Natural killer cell (primary cell): ENCODE data around the gene CHCHD1. TPM values are rescaled to one million over a fixed set of nuclear protein-coding genes. Genes with fewer than 3 reads are reported as not detected.
"Not testable (repeated sequence)": the region's sequence is repeated elsewhere in the genome, so short reads cannot be mapped to it uniquely, and the experiment has no call there.

Experiments used
- ATAC-seq, 3 donors: fragments of 150-1000 bp in 2 of 3; fragments of 200-7000 bp in 1 of 3; cut with Tn5 transposase; 1 replicate in 1 of 3; 2 replicates in 2 of 3; pipeline ENCODE4 v1.10.0; 2021; ENCODE audit warnings: mild to moderate bottlenecking in 2 of 3, moderate library complexity in 2 of 3
- DNase-seq, 2 donors: peaks; one replicate each; pipeline versions ENCODE4 v3.0.0 to v3.0.0-alpha.2; 2013 to 2021; ENCODE audit warnings: mixed read lengths in 1 of 2
- H3K27ac ChIP-seq: one replicate; pipeline ENCODE4 v1.5.1; 2013; ENCODE audit warnings: mild to moderate bottlenecking, low read length
- H3K27me3 ChIP-seq: one replicate; pipeline ENCODE4 v1.6.1; 2013; ENCODE audit warnings: low read length; ENCODE audit not compliant: control insufficient read depth, insufficient read depth
- H3K36me3 ChIP-seq: one replicate; pipeline ENCODE4 v1.6.1; 2013; ENCODE audit warnings: low read length; ENCODE audit not compliant: control insufficient read depth, insufficient read depth
- H3K4me1 ChIP-seq: one replicate; pipeline ENCODE4 v1.6.1; 2013; ENCODE audit warnings: low read length; ENCODE audit not compliant: control insufficient read depth, insufficient read depth
- H3K4me3 ChIP-seq: one replicate; pipeline ENCODE4 v1.5.1; 2013; ENCODE audit warnings: low read length
- H3K9me3 ChIP-seq: one replicate; pipeline ENCODE4 v1.6.1; 2013; ENCODE audit warnings: low read length; ENCODE audit not compliant: control insufficient read depth, insufficient read depth
- H3K27ac Mint-ChIP-seq, 2 donors: one replicate each; pipeline ENCODE4 v1.8.0; 2022; ENCODE audit warnings: mild to moderate bottlenecking in 2 of 2, mixed read lengths in 2 of 2, moderate library complexity in 1 of 2
- H3K27me3 Mint-ChIP-seq, 2 donors: one replicate each; pipeline ENCODE4 v1.8.0; 2022; ENCODE audit warnings: low read depth in 2 of 2, mixed read lengths in 2 of 2
- H3K36me3 Mint-ChIP-seq: one replicate; pipeline ENCODE4 v1.8.0; 2022; ENCODE audit warnings: mixed read lengths
- H3K4me1 Mint-ChIP-seq, 2 donors: one replicate each; pipeline ENCODE4 v1.8.0; 2022; ENCODE audit warnings: mixed read lengths in 2 of 2
- H3K4me3 Mint-ChIP-seq: one replicate; pipeline ENCODE4 v1.8.0; 2022; ENCODE audit warnings: mild to moderate bottlenecking, moderate library complexity, mixed read lengths
- H3K9me3 Mint-ChIP-seq, 2 donors: one replicate each; pipeline ENCODE4 v1.8.0; 2022; ENCODE audit warnings: mixed read lengths in 2 of 2
- whole genome bisulfite sequencing: methylation state at CpG from one replicate; pipeline ENCODE4 v1.1.7; 2013; ENCODE audit warnings: missing lambda C conversion rate; ENCODE audit not compliant: insufficient coverage; 5-methylcytosine and 5-hydroxymethylcytosine counted together
- intact Hi-C: fragments of 100-400 bp; cut with micrococcal nuclease; formaldehyde crosslinking; loops from one replicate; pipeline ENCODE4 v1.14.2; 2022
- total RNA-seq, 4 donors: library from RNA; stranded (reverse); fragments of 120-200 nt in 1 of 4; gene quantifications; one replicate each; pipeline versions ENCODE4 v1.2.3 to v1.2.4, GENCODE V29; 2013 to 2022
- TF ChIP-seq, protein P1 (sequence below): fragments of 200-600 bp; IDR thresholded peaks from one replicate; pipeline ENCODE4 v1.8.0; 2022; ENCODE audit warnings: antibody characterized with exemption

Gene CHCHD1
- total RNA-seq, 3 donors from 2014 or later (not counting 1 experiment from before 2014, with no cell fraction given), result 5.2 to 7.0 (median 5.9) TPM

DNA sequence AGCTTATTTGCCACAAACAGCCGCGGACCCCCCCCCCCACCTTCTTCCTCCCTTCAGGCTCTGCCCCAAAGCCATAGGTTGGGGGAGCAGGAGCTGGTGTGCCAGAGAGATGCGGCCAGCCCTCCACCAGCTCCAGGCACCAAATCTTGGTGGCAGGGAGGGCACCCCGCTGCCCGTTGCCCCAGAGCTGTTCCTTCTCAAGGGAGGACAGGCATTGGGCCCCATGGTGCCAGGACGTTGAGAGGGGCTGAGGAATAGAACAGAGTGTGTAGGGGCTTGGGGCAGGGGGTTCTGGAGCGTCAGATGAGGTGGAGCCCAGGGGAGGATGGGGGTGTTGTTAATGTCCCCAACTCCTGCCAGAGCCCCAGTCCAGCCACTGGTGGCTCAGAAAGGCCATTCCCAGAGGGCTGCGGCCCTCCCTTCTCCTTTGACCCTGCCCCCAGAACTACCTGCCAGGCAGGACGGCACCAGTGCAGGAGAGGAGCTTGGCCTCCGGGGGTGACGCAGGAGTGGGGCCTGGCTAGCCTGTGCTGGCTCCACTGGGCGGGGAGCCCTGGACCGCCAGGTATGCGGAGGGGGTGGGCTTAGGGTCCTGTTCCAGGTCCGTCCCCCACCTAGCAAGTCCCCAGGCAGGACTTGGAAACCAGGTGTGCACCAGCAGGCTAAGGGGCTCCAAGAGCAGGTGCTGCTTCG lies 47.7 kb upstream of the CHCHD1 start:
- peaks cover 13% of the 10 kb centered on the region for H3K36me3 ChIP-seq
- peaks cover 14% of the 10 kb centered on the region for H3K4me1 ChIP-seq
- no peaks in the 10 kb centered on the region for H3K9me3 ChIP-seq
- no peak for DNase-seq
- Mint-ChIP-seq H3K4me3 (no peak overlapping the region), H3K27ac (no peak overlapping the region), H3K9me3 (no peaks in the 10 kb centered on the region), H3K4me1 (peaks cover 12 to 22% of the 10 kb centered on the region in 2 donors), H3K27me3 (no peaks in the 10 kb centered on the region), H3K36me3 (no peaks in the 10 kb centered on the region)
- H3K27me3 ChIP-seq, result no peaks in the 10 kb centered on the region
- ATAC-seq, result no peak
- TF ChIP-seq, protein P1, sequence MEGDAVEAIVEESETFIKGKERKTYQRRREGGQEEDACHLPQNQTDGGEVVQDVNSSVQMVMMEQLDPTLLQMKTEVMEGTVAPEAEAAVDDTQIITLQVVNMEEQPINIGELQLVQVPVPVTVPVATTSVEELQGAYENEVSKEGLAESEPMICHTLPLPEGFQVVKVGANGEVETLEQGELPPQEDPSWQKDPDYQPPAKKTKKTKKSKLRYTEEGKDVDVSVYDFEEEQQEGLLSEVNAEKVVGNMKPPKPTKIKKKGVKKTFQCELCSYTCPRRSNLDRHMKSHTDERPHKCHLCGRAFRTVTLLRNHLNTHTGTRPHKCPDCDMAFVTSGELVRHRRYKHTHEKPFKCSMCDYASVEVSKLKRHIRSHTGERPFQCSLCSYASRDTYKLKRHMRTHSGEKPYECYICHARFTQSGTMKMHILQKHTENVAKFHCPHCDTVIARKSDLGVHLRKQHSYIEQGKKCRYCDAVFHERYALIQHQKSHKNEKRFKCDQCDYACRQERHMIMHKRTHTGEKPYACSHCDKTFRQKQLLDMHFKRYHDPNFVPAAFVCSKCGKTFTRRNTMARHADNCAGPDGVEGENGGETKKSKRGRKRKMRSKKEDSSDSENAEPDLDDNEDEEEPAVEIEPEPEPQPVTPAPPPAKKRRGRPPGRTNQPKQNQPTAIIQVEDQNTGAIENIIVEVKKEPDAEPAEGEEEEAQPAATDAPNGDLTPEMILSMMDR, result no peak
- no peak overlapping the region for H3K4me3 ChIP-seq
- H3K27ac ChIP-seq, result no peak overlapping the region
- 97% methylated on average over 14 of the region's 16 CpGs for WGBS
- intact Hi-C loops, result no loop called here

DNA sequence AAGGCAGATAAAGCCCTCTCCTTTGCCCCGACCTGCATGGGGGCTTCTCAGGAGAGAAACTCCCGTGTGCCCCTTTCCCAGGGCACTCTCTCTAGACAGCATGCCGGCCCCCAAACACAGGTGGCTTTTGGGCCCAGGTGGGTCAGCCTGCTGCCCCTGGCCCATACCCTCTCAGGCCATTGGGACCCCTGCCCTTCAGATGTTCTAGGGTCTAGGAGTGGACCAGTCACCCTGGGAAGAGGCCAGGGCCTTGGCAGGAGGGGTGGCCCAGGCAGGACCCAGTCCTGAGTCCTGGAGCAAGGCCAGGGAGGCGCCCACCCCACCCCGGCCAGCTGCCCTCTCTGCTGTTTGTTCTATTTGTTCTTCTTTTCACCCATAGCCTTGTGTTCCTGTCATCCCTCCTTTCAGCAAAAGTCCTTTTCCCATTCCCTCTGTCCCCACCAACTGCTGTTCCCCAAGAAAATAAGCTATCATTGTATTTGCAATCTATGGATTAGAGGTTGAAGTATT lies 47.0 kb upstream of the CHCHD1 start:
- peak overlapping the region in 1 of 2 donors; percentile 74 for H3K27ac Mint-ChIP-seq
- Histone ChIP-seq H3K4me1 (peaks cover 14% of the 10 kb centered on the region), H3K9me3 (no peaks in the 10 kb centered on the region), H3K27ac (no peak overlapping the region), H3K36me3 (peaks cover 13% of the 10 kb centered on the region), H3K4me3 (no peak overlapping the region), H3K27me3 (no peaks in the 10 kb centered on the region)
- 91% methylated on average over 5 of the region's 5 CpGs for WGBS
- no peak overlapping the region for H3K4me3 Mint-ChIP-seq
- no peak for ATAC-seq
- intact Hi-C loops, result no loop called here
- H3K4me1 Mint-ChIP-seq, result peaks cover 12 to 18% of the 10 kb centered on the region in 2 donors
- TF ChIP-seq, protein P1, result no peak
- DNase-seq, result no peak
- H3K27me3 Mint-ChIP-seq, result no peaks in the 10 kb centered on the region
- H3K9me3 Mint-ChIP-seq, result no peaks in the 10 kb centered on the region
- H3K36me3 Mint-ChIP-seq, result no peaks in the 10 kb centered on the region

DNA sequence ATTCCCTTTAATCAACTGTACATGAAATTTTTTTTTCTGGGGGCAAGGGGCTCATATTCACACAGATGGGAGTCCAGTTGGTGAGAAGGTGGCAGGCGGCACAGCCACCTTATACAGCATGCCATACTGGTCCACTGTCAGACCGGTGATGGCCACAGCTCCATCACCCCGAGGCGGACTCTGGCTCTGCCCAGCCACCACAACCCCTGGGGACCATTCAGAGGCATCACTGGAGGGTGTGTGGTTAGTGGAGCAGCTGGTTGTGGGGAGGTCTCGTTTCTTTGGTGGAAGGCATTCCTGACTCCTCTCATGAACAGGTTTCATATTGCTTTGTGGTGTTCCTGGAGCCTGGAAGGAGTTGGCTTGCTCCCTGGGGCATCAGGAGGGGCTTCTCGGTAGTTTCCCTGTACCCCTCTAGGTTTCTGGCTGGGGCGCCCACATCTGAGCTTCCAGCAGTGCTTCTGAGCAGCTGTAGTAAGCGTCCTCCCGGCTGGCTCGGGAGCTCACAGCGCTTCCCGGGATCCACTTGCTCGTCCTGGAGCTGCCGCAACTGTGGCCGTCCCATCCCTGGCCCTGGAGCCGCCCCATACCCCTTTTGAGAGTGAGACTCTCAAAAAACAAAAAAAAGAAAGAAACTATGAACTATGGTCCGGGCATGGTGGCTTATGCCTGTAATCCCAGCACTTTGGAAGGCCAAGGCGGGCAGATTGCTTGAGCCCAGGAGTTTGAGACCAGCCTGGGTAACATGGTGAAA lies 41.2 kb upstream of the CHCHD1 start:
- H3K4me3 Mint-ChIP-seq, intact Hi-C loops, H3K27me3 ChIP-seq, H3K36me3 ChIP-seq, DNase-seq, H3K9me3 Mint-ChIP-seq, ATAC-seq, H3K36me3 Mint-ChIP-seq, H3K27ac Mint-ChIP-seq, H3K9me3 ChIP-seq, H3K27ac ChIP-seq, H3K27me3 Mint-ChIP-seq, H3K4me3 ChIP-seq: not testable (repeated sequence)
- over 99% methylated on average over 16 of the region's 18 CpGs for WGBS
- H3K4me1 Mint-ChIP-seq, result peaks cover 21 to 23% of the 10 kb centered on the region in 2 donors
- peaks cover 20% of the 10 kb centered on the region for H3K4me1 ChIP-seq

DNA sequence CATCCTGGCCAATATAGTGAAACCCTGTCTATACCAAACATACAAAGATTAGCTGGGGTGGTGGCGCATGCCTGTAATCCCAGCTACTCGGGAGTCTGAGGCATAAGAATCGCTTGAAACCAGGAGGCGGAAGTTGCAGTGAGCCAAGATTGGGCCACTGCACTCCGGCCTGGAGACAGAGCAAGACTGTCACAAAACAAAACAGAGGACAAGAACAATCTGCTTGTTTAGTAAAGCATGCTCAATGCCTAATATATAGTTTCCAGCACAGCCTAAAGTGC lies 39.5 kb upstream of the CHCHD1 start:
- intact Hi-C loops, result no loop called here

More for the DNA sequence above, 39.5 kb upstream of the CHCHD1 start:
- Mint-ChIP-seq H3K27me3 (no peaks in the 10 kb centered on the region), H3K4me1 (peaks cover 27 to 32% of the 10 kb centered on the region in 2 donors), H3K36me3 (no peaks in the 10 kb centered on the region), H3K9me3 (no peaks in the 10 kb centered on the region), H3K4me3 (peak overlapping the region; percentile 65), H3K27ac (peak overlapping the region; percentile 98 to 99)
- ATAC-seq (no peak), DNase-seq (no peak)
- Histone ChIP-seq H3K36me3 (peaks cover 4% of the 10 kb centered on the region), H3K4me1 (peaks cover 22% of the 10 kb centered on the region), H3K4me3 (no peak overlapping the region), H3K27me3 (no peaks in the 10 kb centered on the region), H3K27ac (no peak overlapping the region), H3K9me3 (no peaks in the 10 kb centered on the region)
- 98% methylated on average over 5 of the region's 5 CpGs for WGBS
- TF ChIP-seq, protein P1, result no peak
